LNCAP (cell line): ENCODE results near the gene FAM234A.

Source experiments
- TF ChIP-seq, protein P1 (sequence below): fragments of 450-650 bp; IDR thresholded peaks from 2 replicates; pipeline ENCODE4 v1.5.1; 2017; ENCODE audit warnings: mild to moderate bottlenecking

FAM234A gene

DNA sequence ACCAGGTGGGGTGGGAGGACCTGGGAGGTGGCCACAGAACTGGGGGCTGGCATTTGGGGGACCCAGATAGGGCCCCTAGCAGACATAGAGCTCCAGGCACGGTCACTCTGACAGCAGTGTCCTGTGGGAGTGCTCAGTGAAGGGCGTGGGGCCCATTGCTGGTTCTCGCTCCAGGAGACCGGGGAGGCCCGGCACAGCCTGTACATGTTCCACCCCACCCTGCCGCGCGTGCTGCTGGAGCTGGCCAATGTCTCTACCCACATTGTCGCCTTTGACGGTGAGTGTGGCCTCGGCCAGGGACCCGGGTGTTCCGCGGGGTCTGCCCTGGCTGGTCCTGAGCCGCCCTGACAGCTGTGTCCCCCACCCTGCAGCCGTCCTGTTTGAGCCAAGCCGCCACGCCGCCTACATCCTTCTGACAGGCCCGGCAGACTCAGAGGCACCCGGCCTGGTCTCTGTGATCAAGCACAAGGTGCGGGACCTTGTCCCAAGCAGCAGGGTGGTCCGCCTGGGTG, 29.9 kb downstream of the FAM234A start:
- TF ChIP-seq, protein P1, sequence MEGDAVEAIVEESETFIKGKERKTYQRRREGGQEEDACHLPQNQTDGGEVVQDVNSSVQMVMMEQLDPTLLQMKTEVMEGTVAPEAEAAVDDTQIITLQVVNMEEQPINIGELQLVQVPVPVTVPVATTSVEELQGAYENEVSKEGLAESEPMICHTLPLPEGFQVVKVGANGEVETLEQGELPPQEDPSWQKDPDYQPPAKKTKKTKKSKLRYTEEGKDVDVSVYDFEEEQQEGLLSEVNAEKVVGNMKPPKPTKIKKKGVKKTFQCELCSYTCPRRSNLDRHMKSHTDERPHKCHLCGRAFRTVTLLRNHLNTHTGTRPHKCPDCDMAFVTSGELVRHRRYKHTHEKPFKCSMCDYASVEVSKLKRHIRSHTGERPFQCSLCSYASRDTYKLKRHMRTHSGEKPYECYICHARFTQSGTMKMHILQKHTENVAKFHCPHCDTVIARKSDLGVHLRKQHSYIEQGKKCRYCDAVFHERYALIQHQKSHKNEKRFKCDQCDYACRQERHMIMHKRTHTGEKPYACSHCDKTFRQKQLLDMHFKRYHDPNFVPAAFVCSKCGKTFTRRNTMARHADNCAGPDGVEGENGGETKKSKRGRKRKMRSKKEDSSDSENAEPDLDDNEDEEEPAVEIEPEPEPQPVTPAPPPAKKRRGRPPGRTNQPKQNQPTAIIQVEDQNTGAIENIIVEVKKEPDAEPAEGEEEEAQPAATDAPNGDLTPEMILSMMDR = no peak

DNA sequence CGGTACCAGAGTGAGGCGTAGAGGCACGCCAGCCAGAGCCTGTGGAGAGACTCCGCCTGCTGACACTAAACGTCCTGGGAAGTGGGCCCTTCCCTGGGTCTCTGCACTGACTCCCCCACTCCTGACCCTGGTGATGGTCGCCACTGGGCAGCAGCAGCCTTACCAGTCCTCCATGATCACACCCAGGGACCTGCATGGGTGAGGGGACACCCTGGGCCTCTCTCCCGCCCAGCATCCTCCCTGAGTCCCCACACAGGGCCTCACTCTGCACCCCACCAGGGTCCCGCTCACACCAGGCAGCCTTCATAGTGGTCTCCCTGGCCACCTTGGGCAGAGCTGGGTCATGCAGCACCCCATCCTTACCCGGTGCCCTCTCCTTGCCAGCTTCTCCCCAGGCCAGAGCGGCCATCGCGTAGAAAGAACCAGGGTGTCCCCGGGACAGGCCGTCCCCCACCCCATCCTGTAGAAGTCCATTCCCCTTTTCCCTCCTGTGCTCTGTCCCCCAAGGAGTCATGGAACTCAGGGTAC, 30.4 kb downstream of the FAM234A start:
- TF ChIP-seq, protein P1 = no peak

DNA sequence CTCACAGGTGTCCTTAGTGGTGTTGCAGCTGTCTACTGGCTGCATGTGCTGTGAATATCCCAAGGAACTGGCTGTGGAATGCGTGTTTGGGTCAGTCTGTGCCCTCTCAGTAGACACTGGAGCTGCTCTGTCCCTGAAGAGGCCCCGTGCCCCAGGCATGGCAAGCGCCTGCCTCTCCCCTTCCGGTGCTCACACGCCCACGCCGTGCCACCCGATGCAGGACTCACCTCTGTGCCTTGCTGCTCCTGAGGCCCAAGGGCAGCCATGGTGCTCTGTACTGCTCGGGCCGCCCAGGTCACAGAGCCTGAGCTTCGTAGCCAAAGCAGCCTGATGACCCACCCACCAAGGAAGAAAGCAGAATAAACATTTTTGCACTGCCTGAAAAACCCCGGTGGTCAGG, 31.1 kb downstream of the FAM234A start:
- TF ChIP-seq, protein P1 = no peak

DNA sequence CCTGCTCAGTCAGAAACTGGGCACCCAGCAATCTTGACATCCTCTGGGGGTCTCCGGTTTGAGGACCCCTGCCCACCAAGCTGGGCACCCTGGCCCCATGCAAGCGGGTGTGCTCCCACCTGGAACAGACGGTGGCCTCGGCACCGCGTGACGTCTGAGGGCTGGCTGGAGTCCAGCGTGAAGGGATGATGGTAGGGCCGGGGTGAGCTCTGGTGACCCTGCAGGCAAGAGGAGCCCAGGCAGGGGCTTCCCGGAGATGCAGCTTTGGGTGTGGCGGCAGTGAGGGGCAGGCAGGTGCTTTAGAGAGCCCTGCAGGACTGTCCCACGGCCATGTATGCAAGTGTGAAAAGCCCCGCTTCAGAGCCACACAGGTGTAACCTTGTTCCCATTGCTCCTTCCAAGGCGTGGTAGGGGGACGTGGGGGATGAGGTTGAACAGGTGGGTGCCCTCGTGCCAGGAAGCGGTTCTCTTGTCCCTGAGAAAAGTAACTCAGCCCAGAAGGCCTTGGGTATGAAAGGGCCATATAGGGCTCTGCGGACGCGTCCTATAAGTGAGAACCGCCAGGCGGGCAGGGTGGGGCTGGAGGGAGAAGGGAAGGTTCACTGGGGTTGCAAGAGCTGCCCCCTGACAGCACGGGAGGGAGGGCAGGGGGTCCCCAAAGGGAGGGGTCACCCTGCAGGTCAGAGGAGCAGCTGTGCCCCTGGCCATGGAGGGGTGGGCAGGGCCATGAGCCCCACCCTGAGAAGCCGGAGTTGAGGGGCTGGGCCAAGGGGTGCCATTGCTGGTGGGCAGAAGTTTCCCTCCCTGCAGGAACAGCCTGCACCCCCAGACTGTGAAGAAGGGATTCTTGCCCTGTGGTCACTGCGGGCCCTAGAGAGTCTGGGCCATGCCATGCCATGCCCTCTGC, 31.9 kb downstream of the FAM234A start:
- TF ChIP-seq, protein P1 = no peak

DNA sequence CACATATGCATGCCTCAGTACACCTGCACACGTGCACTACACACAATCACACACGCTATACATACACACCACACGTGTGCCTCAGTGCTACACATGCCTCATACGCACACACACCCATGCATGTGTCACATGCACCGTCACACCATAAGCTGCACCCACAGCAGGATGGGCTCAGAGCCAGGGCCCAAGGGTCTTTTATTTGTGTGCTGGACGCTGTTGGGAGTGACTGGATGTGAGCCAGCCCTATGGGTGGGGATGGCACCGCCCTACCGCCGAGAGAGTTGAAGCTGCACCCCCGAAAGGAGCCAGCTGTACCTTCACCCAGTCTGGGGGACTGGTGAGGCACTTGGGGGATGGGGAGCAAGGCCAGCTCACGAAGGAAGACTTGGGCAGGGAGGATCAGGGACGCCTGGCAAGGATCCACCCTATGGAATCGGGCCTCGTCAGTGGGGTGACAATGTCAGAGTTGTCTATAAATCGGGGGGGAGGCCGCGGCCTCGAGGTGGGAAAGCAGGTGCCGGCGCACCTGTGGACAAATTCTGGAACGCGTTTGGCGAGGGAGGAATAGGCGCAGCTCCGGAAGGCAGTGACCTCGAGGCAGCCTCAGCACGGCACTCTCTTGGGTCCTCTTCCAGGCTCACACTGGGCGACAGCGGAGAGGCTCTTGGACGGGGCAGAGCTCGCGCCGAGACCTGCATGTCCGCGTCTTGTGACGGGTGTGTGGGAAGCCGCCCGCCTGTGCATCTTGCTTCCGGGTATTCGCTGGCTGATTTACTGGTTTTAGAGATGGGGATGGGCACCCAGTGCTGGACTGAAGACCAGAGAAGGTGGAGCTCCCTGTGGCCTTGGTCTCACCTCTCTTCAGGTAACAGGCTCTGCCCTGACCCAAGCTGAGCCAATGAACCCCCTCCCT, 33.8 kb downstream of the FAM234A start:
- TF ChIP-seq, protein P1 = no peak

DNA sequence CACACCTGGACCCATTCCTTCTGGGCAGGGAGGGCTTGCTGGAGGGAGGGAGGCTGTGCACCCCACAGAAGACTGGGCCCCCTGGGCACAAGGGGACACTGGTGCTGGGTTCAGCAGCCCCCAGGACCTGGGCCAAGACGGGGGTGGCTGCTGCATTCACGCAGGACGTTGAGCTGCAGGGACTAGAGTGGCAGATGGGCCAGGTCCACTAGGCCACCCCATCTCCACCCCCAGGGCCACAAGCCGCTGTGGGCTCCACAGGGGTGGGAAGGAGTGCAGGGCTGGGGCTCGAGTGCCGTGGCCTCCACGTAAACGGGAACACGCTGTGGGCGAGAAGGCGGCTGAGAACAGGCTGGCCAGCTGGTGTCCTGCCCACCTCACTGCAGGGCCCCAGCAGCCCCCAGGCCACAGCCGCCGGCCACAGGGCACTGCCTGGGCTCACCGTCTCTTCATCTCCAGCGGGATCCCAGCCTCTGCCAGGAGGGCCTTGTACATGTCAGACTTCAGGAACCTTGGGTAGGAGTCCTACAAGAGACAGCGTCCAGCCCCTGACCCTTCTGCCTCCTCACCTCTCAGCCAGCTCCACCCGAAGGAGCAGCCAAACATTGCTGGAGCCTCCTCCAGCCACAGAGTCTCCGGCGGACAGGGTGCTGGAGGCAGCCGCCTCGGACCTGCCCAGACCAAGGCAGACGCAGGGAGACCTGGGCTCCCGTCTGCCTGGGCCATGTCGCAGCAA, 34.6 kb downstream of the FAM234A start:
- TF ChIP-seq, protein P1 = no peak
